ENCODE data around the gene RIBC2.
A peak's percentile ranks its signal among the peaks of the same experiment; 100 is the strongest.
"Not testable (repeated sequence)": the region's sequence is repeated elsewhere in the genome, so short reads cannot be mapped to it uniquely, and the experiment has no call there.

The RIBC2 gene, protein sequence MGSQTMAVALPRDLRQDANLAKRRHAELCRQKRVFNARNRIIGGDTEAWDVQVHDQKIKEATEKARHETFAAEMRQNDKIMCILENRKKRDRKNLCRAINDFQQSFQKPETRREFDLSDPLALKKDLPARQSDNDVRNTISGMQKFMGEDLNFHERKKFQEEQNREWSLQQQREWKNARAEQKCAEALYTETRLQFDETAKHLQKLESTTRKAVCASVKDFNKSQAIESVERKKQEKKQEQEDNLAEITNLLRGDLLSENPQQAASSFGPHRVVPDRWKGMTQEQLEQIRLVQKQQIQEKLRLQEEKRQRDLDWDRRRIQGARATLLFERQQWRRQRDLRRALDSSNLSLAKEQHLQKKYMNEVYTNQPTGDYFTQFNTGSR

DNA sequence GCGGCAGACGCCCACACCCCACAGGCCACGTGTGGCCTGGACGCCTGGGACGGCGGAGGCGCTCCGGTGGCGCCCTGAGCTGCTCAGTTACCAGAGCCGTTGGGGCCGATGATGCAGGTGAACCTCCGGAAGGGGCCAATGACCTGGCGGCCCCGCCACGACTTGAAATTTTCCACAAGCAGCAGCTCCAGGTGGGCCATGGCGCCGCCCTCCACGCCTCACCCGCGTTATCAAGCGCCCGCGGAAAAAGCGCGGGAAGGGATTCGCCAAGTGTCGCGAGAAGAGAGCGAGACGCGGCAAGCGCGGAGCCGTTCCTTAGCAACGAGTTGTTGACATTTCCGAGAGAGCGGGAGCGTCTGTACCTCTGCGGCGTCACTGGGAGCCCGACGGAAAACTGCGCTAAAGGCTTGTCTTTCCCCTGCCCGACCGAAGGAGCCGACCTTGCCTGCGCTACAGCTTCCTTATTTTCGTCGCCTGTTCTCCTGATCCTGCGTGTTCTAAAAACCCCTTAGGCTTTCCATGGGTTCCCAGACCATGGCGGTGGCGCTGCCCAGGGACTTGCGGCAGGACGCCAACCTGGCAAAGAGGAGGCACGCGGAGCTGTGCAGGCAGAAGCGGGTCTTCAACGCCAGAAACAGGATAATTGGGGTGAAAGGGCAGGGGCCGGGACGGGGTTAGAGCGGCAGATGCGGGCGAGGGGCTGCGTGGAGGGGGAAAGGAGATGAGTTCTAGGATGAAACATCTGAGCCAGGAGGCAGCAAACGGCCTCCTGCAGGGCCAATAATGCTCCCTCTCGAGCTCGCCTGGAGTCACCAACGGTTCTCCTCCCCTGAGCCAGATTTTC lies at the start of gene RIBC2, which contains the start of gene SMC1B:
Gene RIBC2, plus strand, starts transcription at position 326 of the 844 bp plus-strand sequence. Its CDS starts 194 bp downstream, at position 520.
Gene SMC1B, minus strand, starts transcription at position 232 of the 844 bp plus-strand sequence. Its CDS starts 32 bp downstream, at position 200.
- peak; percentile 91 for DNase-seq

DNA sequence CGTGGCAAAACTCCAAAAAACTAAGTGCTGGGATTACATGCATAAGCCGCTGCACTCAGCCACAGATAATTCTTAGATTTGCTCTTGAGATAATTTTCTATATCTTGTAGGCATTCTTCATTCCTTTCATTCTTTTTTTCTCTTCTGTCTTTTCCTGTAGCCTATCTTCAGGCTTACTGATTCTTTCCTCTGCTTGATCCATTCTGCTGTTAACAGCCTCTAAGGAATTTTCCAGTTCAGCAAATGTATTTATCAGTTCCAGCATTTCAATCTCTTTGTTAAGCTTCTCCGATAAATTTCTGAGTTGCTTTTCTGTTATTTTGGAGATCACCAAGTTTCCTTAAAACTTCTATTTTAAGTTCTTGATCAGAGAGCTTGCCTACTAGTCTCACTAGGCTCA lies 46.8 kb upstream of the RIBC2 start:
- DNase-seq, result no peak

DNA sequence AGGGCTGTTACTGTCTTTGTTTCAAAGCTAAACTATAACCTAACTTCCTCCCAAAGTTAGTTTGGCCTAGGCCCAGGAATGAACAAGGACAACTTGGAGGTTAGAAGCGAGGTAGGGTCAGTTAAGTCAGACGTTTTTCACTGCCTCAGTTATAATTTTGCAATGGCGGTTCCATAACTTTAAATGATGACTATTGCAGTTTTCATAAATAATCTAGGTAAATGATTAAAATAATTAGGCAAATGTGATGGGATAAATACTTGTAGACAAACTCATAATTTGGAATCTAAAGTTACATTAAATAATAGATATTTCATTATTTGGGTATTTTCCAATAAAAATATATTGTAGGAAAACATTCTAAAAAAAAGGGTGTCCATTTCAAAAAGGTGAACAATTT lies 39.9 kb upstream of the RIBC2 start:
- DNase-seq, result not testable (repeated sequence)

DNA sequence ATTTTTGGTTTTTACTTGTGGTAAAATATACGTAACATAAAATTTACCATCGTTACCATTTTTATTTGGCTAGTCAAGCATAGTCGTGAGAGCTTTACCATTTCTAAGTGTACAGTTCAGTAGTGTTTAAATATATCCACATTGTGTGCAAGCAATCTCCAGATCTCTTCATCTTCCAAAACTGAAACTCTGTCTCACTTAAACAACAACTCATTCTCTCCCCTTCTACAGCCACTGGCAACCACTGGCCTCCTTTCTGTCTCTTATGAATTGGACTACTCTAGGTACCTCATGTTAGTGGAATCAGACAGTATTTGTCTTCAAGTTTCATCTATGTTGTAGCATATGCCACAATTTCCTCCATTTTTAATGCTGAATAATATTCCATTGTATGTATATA lies 37.5 kb upstream of the RIBC2 start:
- no peak for DNase-seq

DNA sequence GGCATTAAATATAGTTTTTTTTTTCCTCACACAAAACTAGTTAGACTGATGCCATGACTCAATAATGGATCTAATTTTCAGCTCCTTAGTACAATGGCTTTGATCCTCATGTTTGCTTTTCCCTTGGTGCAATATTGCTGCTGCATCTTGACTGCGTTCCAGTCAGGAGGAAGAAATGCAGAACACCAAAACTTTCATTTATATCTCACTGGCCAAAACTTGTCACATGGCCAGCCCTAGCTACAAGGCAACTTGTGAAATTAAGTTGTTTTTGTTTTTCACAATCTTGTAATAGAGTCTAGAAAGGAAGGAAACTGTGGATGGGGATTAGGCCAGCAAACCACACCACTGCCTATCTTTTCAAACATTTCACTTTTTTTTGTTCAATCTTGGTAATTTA lies 36.8 kb upstream of the RIBC2 start:
- DNase-seq, result no peak

DNA sequence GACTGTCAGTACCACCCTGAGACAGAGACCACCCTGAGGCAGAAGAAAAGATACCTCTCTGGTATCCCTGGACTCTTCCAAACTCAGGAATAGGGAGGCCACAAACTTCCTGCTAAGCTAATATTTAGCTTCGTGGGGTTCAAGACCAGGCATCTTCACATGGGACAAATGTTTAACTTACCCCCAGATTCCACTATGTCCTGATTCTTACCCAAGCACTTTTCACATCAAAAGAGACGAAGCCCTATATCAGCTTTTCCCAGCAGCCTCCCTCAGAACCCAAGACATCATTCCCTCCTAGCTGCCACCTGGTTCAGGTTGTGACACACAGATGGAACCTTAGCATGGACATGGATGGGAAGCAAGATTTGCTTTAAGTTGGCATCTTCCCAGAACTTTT lies 32.1 kb upstream of the RIBC2 start:
- no peak for DNase-seq

DNA sequence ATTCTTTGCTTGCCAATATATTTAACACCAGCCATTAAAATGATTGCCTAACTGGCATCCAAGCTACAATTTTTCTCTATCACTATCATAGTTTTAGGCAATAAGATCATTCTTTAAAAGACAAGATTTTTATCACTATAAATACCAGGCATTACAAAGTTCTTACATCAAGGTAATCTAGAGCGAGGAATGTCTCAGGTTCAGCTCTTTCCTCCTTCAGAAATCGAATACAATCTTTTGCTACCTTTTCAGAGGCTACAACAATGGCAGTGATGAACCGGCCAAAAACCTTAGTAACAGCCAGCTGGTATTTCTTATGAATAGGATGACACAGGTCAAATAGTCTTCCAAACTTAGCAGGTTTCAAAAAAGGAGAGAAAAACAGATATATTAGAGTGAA lies 23.9 kb upstream of the RIBC2 start:
- DNase-seq, result no peak

DNA sequence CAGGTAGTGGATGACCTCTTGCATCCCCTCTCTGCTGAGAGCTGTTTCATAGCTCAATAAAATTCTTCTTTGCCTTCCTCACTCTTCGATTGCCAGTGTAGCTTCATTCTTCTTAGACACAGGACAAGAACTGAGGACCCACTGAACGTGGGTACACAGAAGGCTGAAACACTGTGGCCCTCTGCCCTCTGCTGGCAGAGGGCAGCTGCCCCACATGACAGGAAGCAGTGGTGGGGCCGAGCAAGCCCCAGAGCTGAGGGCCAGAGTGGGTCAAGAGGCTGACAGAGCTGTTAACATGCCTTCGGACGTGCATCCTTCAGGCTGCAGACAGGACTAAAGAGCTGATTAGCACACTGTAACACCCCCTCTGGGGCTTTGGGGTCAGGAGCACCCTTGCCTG lies 15.7 kb upstream of the RIBC2 start:
- no peak for DNase-seq

DNA sequence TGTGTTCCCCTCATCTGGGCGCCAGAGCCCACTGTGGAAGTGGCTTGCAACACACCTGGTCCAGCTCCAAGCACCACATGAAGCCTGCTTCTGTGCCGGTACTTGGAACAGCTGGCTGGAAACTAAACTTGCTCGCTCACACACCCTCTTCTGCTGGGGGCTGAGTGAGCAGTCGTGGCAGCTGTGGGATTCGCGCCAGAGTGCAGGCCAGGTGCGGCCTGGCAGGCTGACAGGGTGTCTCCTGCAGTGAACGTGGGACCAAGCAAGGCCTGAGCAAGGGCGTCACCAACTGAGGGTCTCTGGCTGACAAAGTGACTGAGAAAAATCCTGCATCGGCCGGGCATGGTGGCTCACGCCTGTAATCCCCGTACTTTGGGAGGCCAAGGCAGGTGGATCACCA lies 15.3 kb upstream of the RIBC2 start:
- no peak for DNase-seq

DNA sequence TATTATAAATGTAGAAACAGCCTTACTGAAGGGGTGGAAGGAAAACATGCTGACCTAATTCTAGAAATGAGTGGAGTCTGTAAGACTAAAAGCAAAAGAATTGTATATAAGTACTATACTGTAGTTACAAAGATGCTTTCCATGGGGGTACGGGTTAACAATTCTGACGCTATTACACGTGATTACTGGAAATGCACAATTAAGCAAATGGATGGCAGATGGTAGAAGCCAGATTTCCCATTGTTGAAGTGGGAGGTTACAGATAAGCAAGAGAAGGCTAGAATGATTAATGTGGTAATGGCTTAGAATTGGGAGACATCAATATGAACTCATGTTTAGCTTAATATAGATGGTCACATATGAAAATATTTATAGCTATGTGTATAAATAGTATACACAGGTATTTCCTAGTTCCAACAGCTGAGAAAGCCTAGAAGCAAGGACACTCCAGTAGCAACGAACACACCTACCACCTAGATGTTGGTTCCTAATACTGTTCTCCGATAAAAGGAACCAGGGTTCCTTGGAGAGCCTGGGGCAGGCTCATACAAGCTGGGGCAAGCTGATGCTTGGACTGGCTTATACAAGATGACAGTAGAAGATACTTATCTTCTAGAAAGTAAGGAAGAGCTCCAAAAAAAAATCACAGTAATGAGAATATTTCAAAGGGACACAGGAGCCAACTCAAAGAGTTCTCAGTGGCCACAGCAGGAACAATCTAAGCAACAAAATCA lies 13.6 kb upstream of the RIBC2 start:
- DNase-seq, result no peak

DNA sequence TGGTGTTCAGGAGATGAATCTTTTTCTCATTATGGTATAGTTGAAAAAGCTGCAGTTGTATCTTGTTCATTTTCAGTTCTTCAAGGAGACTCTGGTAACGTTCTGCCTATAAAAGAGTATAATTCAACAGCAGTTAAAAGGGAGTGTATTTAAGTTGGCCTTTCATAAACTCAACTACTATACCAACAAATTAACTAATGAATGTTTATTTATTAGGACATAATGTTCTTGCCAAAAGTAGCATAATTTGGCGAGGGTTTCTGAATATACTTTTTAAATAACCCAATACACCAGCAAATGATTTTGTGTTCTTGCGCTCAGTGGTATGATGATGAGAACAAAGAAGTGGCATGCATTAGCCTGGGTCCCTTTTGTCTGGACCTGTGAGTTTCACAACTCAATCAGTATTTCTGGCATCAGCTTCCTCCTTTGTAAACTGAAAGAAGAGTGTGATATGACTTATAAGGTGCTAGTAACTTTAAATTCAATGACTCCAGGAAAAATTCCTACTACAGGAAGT lies 11.0 kb upstream of the RIBC2 start:
- no peak for DNase-seq

DNA sequence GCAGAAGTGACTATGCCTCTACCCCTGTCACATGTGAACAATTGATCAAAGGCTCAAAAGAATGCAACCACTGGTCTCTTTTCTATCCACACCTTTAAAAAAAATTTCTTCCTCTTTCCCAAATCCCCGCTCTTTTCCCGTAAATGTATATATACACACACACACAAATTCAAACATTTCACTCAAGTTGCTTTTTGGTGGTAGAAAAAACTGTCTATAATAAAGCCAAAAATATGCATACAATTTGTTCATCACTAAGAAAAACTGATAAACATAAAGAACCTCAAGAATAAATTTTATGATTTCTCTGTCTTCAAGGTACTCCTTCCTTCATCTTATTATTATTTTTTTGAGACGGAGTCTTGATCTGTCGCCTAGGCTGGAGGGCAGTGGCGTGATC lies 5.7 kb upstream of the RIBC2 start:
- DNase-seq, result no peak

DNA sequence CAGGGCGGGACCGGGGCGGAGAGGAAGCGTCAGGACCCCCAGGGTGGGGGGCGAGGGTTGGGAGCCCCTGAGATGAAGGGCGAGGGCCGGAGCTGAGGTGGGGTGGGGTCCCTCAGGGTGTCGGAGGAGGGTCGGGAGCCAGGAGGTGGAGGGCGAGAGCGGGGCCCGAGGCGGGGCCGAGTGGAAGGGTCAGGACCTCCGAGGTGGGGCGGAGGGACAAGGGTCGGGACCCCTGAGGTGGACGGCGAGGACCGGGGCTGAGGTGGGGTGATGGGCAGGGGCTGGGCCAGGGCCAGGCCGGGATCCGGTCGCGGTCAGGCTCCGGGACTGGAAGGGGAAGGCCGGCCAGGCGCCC lies 503 bp upstream of the RIBC2 start:
- DNase-seq, result no peak

DNA sequence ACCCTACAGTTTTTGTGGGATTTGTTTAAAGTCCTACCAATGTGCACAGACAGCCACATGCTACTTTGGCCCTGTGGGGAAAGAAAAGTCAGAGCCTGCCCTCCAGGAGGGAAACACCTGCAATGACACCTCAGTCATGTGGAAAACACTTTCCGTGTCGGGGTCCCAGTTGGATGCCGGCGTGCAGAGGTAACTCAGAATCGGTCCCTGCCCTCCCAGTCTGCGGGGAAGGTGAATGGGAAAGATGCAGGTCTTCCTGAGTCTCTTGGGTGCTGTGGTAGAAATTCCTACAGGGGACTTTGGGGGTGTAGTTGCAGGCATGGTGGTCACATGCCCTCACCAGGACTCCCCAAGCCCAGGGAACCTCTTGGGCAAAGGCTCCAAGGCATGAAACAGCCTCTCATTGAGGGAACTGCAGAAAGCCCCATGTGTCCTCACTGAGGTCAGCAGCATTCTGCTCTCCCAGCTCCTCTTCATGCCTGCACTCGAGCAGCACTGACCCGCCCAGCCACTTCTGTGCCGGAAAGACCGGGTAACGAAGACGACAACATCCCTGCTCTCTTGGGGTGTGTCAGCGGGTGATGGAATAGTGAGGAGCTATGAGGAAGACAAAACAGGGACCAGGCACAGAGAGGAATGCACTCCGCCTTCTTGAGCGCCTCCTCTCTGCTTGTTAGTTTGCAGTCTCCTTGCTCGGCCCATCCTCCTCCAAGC lies 4.7 kb downstream of the RIBC2 start:
- DNase-seq, result no peak

DNA sequence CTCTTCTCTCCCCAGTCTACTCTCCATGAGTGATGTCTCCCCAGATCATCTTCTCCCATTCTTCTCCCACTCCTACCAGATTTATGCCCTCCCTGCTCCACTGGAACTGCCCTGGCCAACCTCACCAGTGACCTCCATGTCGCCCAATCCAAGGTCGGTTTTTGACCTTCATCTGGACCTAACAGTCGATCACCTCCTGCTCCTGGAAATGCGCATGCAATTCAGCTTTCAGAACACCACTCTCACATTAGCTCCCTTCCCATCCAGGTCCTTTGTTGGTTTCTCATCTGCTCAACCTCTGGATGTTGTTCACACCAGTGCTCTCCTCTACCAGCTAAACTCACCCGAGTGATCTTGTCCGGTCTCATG lies 5.3 kb downstream of the RIBC2 start:
- DNase-seq, result no peak

DNA sequence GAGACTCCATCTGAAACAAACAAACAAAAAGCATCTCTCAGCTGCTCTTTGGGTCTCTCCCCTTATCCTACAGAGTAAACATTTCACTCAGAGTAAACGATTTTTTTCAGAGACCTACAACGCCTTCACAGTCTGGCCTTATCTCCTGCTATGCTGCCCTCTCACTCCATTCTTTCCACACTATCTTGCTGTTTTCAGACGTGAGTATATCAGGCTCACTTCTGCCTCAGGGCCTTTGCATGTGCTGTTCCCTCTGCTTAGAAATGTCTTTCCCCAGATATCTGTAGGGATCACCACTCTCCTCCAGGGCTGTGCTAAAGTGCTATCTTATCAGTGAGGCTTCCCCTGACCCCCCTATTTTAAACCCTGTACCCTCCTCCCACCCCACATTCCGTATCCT lies 6.5 kb downstream of the RIBC2 start:
- DNase-seq, result no peak

DNA sequence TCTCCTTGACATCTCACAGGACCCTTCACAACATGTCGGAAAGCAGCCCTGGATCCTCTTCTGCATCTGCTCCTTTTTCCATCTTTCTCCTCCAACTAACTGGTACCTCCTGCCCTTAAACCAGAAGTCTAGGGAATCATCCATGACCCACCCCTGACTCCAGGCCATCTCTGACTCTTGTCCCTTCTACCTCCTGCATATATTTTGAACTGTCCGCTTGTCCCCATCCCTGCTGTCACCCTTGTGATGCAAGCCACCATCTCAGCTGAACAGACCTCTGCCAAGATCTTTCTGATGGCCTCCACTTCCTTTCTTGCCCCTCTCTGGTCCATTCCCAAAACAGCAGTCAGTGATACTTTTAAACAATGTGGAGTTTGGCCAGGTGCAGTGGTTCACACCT lies 7.0 kb downstream of the RIBC2 start:
- no peak for DNase-seq

DNA sequence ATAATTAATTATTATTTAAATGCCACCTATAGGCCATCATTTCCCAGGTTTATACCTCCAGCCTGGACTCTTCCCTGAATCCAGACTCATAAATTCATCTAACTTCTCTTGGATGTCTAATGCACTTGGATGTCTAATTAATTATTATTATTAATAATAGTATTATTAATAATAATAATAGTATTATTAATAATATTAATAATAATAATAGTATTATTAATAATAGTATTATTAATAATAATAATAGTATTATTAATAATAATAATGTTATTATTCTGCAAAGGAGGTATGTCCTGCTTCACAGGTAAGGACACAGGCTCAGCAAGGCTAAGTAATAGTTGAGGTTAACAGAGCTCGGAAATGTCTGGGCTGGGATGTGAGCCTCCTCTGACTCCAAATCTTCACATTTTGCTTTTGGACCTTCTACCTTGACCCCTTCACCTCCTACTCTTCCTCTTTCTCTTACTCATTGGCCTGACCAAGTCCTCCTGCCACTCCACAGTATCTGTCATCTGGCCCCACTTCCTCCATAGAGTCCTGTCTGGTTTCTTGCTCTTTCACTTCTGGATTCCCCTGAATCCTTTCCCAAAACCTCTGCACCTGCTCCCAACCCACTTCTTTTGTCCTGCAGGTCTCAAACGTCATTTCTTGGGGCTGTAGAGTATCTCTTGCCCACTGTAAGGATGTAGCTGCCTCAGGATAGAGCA lies 8.0 kb downstream of the RIBC2 start:
- no peak for DNase-seq

DNA sequence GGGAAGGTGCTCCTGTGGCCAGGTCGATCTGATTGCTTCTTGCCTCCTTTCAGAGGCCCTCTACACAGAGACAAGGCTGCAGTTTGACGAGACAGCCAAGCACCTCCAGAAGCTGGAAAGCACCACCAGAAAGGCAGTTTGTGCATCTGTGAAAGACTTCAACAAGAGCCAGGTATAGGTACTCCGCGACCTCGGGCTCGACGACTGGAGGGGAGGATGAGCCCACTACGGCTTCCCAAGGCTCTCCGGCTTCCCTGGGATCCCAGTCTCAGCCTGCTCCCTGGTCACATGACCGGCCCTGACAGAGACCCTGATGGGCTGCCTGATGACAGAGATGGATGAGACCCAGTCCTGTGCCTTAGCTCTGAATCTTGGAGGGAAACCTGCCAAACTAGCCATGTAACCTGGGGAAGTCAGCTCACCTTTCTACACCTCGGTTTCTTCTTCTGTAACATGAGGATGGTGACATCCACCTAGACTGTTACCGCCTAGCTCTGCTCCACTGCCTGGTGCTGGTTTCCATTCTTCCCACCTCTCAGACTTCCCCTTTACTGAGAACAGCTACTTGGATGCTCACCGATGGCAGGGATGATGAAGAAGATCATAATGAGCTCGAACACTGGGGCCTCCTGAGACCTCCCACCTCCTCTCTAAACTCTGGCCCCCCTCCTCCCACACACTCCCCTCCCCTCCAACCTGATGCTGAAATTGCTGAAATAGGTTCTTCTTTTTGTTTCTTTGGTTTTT lies 8.9 kb downstream of the RIBC2 start:
- no peak for DNase-seq

DNA sequence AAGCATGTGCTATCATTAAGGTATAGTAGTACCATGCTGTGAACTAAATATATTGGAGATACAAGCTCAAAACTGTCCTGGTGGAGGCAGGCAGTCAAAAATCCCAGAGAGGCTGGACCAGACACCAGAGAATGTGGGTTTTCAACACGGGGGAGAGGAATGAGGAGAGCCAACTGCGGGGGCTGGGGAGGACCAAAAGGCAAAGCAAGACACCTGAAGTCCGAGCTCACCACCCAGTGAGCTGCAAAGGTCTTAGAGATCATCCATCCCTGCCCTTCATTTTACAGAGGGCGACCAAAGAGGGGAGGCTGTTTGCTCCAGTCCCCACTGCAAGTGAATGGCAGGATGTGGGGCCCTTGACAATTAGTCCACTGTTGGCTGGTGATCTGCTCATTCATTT lies 10.0 kb downstream of the RIBC2 start:
- no peak for DNase-seq

DNA sequence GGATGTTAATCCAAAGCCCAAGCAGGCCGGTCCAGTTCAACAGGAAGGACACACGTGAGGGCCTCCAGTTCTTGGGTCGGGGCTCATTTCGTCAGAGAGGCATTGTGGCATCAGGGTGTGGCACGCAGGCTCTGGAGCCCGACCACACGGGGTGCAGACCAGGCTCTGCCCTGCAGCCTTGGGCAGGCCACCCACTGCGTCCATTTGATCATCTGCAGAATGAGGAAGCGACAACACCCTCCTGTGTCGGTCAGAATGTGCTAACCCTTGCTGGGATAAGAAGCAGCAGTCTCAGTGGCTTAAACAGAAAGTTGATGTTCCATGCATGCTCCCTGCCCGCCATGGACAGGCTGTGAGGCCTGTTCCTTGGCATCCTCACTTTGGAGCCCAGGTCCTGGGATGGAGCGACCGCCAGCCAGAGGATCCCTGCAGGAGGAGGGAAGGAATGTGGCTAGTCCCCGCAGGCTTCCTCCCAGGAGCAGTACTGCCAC lies 10.8 kb downstream of the RIBC2 start:
- DNase-seq, result no peak

All from NCI-H510A (cell line).